Choroid plexus epithelial cell (primary cell): Measurements from ENCODE around the gene HUS1.

Experiments used
- DNase-seq: peaks from one replicate; pipeline ENCODE4 v3.0.0-alpha.2; 2010; ENCODE audit warnings: low read depth
- H3K4me3 ChIP-seq: 2 replicates; pipeline ENCODE4 v1.5.1; 2011; ENCODE audit warnings: low read depth, mild to moderate bottlenecking, control low read depth, low read length, moderate library complexity
- CTCF ChIP-seq: conservative IDR thresholded peaks from 2 replicates; pipeline ENCODE4 v1.5.1; 2011; ENCODE audit warnings: low read depth, mild to moderate bottlenecking, control low read depth, inconsistent platforms, low read length, moderate library complexity

Gene HUS1

GRCh38 chr7:47951374-47951773 lies 28.0 kb downstream of the HUS1 start:
- no peak for TF ChIP-seq CTCF
- H3K4me3 ChIP-seq = no peak overlapping the region
- no peak for DNase-seq

- H3K4me3 ChIP-seq = no peak overlapping the region
- TF ChIP-seq CTCF = no peak
- no peak for DNase-seq
Measured at GRCh38 chr7:47950714-47951113, 28.7 kb downstream of the HUS1 start.

- TF ChIP-seq CTCF = no peak
- no peak overlapping the region for H3K4me3 ChIP-seq
- no peak for DNase-seq
Measured at GRCh38 chr7:47949703-47950102, 29.7 kb downstream of the HUS1 start.

GRCh38 chr7:47948141-47948790 lies 31.1 kb downstream of the HUS1 start, which contains the start of gene PKD1L1:
Gene PKD1L1, minus strand, starts transcription at chr7:47948466. Its CDS starts 26 bp downstream, at chr7:47948440.
- H3K4me3 ChIP-seq = no peak within 1 kb of the TSS
- DNase-seq = no peak
- TF ChIP-seq CTCF = no peak

- DNase-seq = no peak
- no peak overlapping the region for H3K4me3 ChIP-seq
- no peak for TF ChIP-seq CTCF
Measured at GRCh38 chr7:47947355-47947749, 32.1 kb downstream of the HUS1 start.

GRCh38 chr7:47946581-47947354 lies 32.6 kb downstream of the HUS1 start:
- H3K4me3 ChIP-seq = no peak overlapping the region
- DNase-seq = no peak
- no peak for TF ChIP-seq CTCF
